Endothelial cell of umbilical vein (primary cell): ENCODE data around the gene PHKA2.

ENCODE experiments used
- CTCF ChIP-seq, 2 donors: IDR thresholded peaks; 1 replicate in 1 of 2; 2 replicates in 1 of 2; pipeline ENCODE4 v1.5.1; 2011; ENCODE audit warnings: low read length in 2 of 2, mild to moderate bottlenecking in 2 of 2, moderate library complexity in 2 of 2, control low read depth in 1 of 2, inconsistent platforms in 1 of 2, low read depth in 1 of 2; ENCODE audit not compliant: insufficient read depth in 1 of 2; ENCODE audit errors: extremely low read depth in 1 of 2
- EZH2 ChIP-seq: IDR thresholded peaks from 2 replicates; pipeline ENCODE4 v1.6.1; 2012; ENCODE audit warnings: borderline replicate concordance, low read depth, mild to moderate bottlenecking, moderate library complexity, low read length, inconsistent platforms; ENCODE audit not compliant: severe bottlenecking
- JUN ChIP-seq: IDR thresholded peaks from 2 replicates; pipeline ENCODE4 v1.6.1; 2011; ENCODE audit warnings: borderline replicate concordance, low read depth; ENCODE audit not compliant: insufficient read length, insufficient read depth
- MAX ChIP-seq: IDR thresholded peaks from 2 replicates; pipeline ENCODE4 v1.6.1; 2011; ENCODE audit not compliant: insufficient read depth, insufficient read length
- MYC ChIP-seq: IDR thresholded peaks from one replicate; pipeline ENCODE4 v1.6.1; 2011; ENCODE audit warnings: mild to moderate bottlenecking, low read depth, low read length
- POLR2A ChIP-seq: IDR thresholded peaks from 2 replicates; pipeline ENCODE4 v1.6.1; 2012; ENCODE audit warnings: low read depth, mild to moderate bottlenecking, control low read depth, low read length

GRCh38 chrX:18949291-18949943, 34.5 kb downstream of the PHKA2 start:
- TF ChIP-seq EZH2, result no peak
- no peak for TF ChIP-seq CTCF (IDR thresholded peaks at IDR 0.05; ENCODE audit: extremely low read depth in 1 of 2, insufficient read depth in 1 of 2, low read depth in 1 of 2, low read length in 2 of 2)
- TF ChIP-seq MAX, result no peak
- TF ChIP-seq POLR2A, result no peak
- no peak for TF ChIP-seq MYC
- no peak for TF ChIP-seq JUN
